GM10266 (cell line): ENCODE data around the gene MTHFD1.

Experiments used
- DNase-seq: peaks from one replicate; pipeline ENCODE4 v3.0.0; 2012; ENCODE audit errors: extremely low spot score
- CTCF ChIP-seq: IDR thresholded peaks from 2 replicates; pipeline ENCODE4 v1.5.1; 2012; ENCODE audit warnings: mild to moderate bottlenecking, low read depth; ENCODE audit not compliant: control insufficient read depth, insufficient read depth; ENCODE audit errors: missing control alignments

The MTHFD1 gene

GRCh38 chr14:64495252-64495651 is 107.1 kb downstream of the MTHFD1 start:
- no peak for TF ChIP-seq CTCF
- DNase-seq = no peak

- no peak for TF ChIP-seq CTCF
These were observed 108.6 kb downstream of the MTHFD1 start for GRCh38 chr14:64496764-64497163.

GRCh38 chr14:64500088-64500487 is 111.9 kb downstream of the MTHFD1 start:
- TF ChIP-seq CTCF = no peak
- DNase-seq = no peak

More at GRCh38 chr14:64496764-64497163, 108.6 kb downstream of the MTHFD1 start:
- DNase-seq = no peak

- no peak for DNase-seq
- TF ChIP-seq CTCF = no peak
These were observed 113.4 kb downstream of the MTHFD1 start for GRCh38 chr14:64501411-64502171.

GRCh38 chr14:64502456-64502855 is 114.3 kb downstream of the MTHFD1 start:
- TF ChIP-seq CTCF = no peak
- DNase-seq = no peak

GRCh38 chr14:64502887-64503433 is 114.8 kb downstream of the MTHFD1 start:
- no peak for TF ChIP-seq CTCF
- DNase-seq = no peak

- TF ChIP-seq CTCF = no peak
- DNase-seq = peak; percentile 94
These were observed 115.5 kb downstream of the MTHFD1 start, which contains the start of gene ZBTB25 for GRCh38 chr14:64503434-64504309. TSS of gene ZBTB25 (minus strand) at chr14:64503838. CDS start at chr14:64490533, 13,305 bp downstream.
